ENCODE data around the gene DIS3L. TPM values are rescaled to one million over a fixed set of nuclear protein-coding genes. Genes with fewer than 3 reads are reported as not detected.
A peak's percentile ranks its signal among the peaks of the same experiment; 100 is the strongest.
"Not testable (repeated sequence)": the region's sequence is repeated elsewhere in the genome, so short reads cannot be mapped to it uniquely, and the experiment has no call there.

DIS3L gene
- total RNA-seq, 1 donor from 2014 or later, result 30.1 TPM

GRCh38 chr15:66309828-66310227 lies 16.5 kb downstream of the DIS3L start:
- DNase-seq (ENCODE audit: low read depth), result no peak

- DNase-seq (ENCODE audit: low read depth), result no peak
These were observed 17.4 kb downstream of the DIS3L start for GRCh38 chr15:66310786-66311185.

- no peak for DNase-seq (ENCODE audit: low read depth)
These were observed 18.8 kb downstream of the DIS3L start for GRCh38 chr15:66312144-66312543.

GRCh38 chr15:66323312-66323928 lies 30.1 kb downstream of the DIS3L start:
- no peak for DNase-seq (ENCODE audit: low read depth)

GRCh38 chr15:66326051-66326450 lies 32.7 kb downstream of the DIS3L start:
- DNase-seq (ENCODE audit: low read depth), result no peak

GRCh38 chr15:66327736-66328135 lies 34.4 kb downstream of the DIS3L start:
- DNase-seq (ENCODE audit: low read depth), result no peak

- no peak for DNase-seq (ENCODE audit: low read depth)
These were observed 35.4 kb downstream of the DIS3L start for GRCh38 chr15:66328771-66329170.

GRCh38 chr15:66348530-66348929 lies 55.2 kb downstream of the DIS3L start:
- DNase-seq (ENCODE audit: low read depth), result not testable (repeated sequence)

GRCh38 chr15:66356077-66356358 lies 62.6 kb downstream of the DIS3L start:
- DNase-seq (ENCODE audit: low read depth), result no peak

- peak; percentile 87 for DNase-seq (ENCODE audit: low read depth)
These were observed 63.2 kb downstream of the DIS3L start, which contains the start of gene TIPIN for GRCh38 chr15:66356359-66357236. TSS of gene TIPIN (minus strand) at chr15:66356685. CDS start at chr15:66352947, 3,738 bp downstream.

GRCh38 chr15:66359740-66360139 lies 66.4 kb downstream of the DIS3L start:
- DNase-seq (ENCODE audit: low read depth), result peak; percentile 38

- not testable (repeated sequence) for DNase-seq (ENCODE audit: low read depth)
These were observed 68.5 kb downstream of the DIS3L start for GRCh38 chr15:66361745-66362460.

GRCh38 chr15:66362776-66363175 lies 69.4 kb downstream of the DIS3L start:
- no peak for DNase-seq (ENCODE audit: low read depth)

- no peak for DNase-seq (ENCODE audit: low read depth)
These were observed 71.7 kb downstream of the DIS3L start for GRCh38 chr15:66364944-66365528.

- peak; percentile 48 for DNase-seq (ENCODE audit: low read depth)
These were observed 76.6 kb downstream of the DIS3L start for GRCh38 chr15:66369773-66370651.

GRCh38 chr15:66374179-66374578 lies 80.8 kb downstream of the DIS3L start:
- no peak for DNase-seq (ENCODE audit: low read depth)

- DNase-seq (ENCODE audit: low read depth), result no peak
These were observed 85.6 kb downstream of the DIS3L start for GRCh38 chr15:66378814-66379430.

- DNase-seq (ENCODE audit: low read depth), result not testable (repeated sequence)
These were observed 88.0 kb downstream of the DIS3L start for GRCh38 chr15:66381376-66381775.

Measured in renal cortical epithelial cell (primary cell).